NCI-H460 (cell line): ENCODE data around the gene CNOT3. TPM values are rescaled to one million over a fixed set of nuclear protein-coding genes. Genes with fewer than 3 reads are reported as not detected.

ENCODE experiments used
- DNase-seq: peaks from one replicate; pipeline ENCODE4 v3.0.0-alpha.2; 2016; ENCODE audit warnings: low read depth; ENCODE audit errors: extremely low read depth
- total RNA-seq: library from RNA; depleted of rRNA; stranded (reverse); fragments of >200 nt; shearing (Covaris generic); gene quantifications from 2 replicates; pipeline ENCODE4 v1.2.3, GENCODE V29; 2014

CNOT3 gene
- total RNA-seq, 1 experiment from 2014 or later = 12.3 TPM

GRCh38 chr19:54115109-54116063 lies 22.2 kb upstream of the CNOT3 start, which contains the start of the genes PRPF31 and TFPT:
Gene PRPF31 (plus strand): TSS chr19:54115754. CDS start chr19:54118279, 2,525 bp downstream.
Gene TFPT (minus strand): TSS chr19:54115657. CDS start chr19:54115269, 388 bp downstream.
- DNase-seq = peak; percentile 96

GRCh38 chr19:54121259-54121658 lies 16.3 kb upstream of the CNOT3 start:
- DNase-seq = no peak

DNA sequence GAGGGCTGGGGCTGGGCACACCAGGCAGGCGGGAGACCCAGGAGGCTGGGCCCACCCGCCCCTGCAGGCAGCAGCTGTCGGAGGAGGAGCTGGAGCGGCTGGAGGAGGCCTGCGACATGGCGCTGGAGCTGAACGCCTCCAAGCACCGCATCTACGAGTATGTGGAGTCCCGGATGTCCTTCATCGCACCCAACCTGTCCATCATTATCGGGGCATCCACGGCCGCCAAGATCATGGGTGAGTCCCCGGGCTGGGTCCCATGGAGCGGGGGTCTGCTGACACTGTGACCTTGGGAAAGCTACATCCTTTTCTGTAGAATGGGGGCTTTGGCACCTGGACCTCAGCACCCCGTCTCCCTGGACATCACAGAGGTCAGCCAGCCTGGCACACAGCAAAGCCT lies 13.9 kb upstream of the CNOT3 start:
- DNase-seq = no peak

DNA sequence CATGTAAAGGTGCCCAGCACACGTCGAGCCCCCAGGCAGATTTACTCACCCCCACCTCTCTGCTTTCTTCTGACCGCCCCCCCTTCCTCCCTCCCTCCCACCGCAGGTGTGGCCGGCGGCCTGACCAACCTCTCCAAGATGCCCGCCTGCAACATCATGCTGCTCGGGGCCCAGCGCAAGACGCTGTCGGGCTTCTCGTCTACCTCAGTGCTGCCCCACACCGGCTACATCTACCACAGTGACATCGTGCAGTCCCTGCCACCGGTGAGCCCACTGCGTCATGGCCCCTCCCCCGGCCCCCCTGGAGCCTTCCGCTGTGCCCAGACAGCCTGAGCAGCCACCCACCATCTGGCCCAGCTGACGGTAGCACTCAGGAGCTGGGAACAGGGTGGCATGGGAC lies 13.2 kb upstream of the CNOT3 start:
- DNase-seq = no peak

DNA sequence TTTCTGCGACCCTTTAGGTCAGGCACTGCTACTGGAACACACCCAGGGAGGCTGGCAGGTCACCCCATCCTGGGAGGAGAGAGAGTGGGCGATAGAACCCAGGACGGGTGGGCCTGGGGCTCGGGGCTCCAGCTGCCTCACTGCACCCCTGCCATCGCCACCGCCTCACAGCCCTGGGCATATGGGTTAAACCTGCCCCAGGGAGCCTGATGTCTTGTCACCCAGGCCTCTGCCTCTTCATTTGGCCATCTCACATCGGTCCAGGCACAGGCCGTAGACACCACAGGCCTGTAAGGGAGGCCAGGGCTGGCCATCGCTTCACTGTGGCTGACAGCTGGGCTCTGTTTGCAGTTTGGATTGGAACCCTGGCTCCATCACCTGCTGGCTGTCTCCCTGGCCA lies 11.8 kb upstream of the CNOT3 start:
- no peak for DNase-seq

DNA sequence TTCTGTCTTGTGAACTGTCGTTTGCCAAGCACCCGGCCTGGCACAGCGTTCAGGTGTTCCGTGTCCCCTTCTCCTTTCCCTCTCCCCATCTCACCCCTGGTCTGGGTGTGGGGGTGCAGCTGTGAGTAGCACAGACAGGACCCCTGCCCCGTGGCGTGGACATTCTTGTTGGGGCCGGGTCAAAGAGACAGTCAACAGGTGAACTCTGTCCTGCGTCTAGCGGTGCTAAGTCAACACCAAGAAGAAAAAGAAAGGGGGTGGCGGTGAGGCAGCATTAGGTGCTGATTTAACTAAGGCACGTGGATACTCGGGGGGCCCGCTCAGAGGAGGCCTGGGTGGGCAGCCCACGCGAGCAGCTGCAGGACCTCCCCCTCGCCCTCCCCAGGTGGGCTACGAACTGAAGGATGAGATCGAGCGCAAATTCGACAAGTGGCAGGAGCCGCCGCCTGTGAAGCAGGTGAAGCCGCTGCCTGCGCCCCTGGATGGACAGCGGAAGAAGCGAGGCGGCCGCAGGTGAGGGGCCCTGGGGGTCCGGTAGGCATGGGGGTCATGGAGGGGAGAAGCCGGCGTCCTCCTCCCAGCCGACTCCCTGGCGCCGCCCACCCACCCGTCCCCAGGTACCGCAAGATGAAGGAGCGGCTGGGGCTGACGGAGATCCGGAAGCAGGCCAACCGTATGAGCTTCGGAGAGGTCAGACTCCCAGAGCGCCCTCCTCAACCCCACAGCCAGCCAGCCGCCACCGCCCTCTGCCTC lies 9.7 kb upstream of the CNOT3 start:
- no peak for DNase-seq

GRCh38 chr19:54128441-54128725 lies 9.2 kb upstream of the CNOT3 start:
- no peak for DNase-seq

DNA sequence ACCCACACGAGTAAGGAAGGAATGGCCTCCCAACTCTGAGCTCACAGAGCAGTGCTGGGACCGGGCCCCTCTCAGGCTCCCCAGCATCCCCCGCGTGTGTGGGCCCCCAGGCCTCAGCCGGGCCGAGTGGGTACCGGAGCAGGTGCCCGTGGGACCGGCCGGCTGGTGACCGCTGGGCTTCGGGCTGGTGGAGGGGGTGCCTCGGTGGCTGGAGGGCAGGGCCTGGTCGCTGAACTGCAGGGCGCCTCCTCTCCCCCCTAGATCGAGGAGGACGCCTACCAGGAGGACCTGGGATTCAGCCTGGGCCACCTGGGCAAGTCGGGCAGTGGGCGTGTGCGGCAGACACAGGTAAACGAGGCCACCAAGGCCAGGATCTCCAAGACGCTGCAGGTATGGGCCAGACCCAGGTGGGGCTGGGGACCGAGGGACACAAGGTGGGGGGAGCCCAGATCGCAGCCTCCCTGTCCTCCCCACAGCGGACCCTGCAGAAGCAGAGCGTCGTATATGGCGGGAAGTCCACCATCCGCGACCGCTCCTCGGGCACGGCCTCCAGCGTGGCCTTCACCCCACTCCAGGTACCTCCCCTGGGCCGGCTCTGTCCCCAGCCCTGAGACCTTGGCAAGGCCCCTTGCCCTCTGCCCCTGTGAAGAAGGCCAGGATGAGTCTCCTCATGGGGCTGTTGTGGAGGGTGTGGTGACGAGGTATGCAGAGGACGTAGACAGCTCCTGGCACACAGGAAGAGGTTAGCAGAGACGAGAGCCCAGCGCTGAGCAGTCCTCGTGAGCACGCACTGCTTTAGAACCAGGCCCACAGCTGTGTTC lies 8.6 kb upstream of the CNOT3 start:
- DNase-seq = no peak

- no peak for DNase-seq
These were observed 8.0 kb upstream of the CNOT3 start for GRCh38 chr19:54129617-54129996.

DNA sequence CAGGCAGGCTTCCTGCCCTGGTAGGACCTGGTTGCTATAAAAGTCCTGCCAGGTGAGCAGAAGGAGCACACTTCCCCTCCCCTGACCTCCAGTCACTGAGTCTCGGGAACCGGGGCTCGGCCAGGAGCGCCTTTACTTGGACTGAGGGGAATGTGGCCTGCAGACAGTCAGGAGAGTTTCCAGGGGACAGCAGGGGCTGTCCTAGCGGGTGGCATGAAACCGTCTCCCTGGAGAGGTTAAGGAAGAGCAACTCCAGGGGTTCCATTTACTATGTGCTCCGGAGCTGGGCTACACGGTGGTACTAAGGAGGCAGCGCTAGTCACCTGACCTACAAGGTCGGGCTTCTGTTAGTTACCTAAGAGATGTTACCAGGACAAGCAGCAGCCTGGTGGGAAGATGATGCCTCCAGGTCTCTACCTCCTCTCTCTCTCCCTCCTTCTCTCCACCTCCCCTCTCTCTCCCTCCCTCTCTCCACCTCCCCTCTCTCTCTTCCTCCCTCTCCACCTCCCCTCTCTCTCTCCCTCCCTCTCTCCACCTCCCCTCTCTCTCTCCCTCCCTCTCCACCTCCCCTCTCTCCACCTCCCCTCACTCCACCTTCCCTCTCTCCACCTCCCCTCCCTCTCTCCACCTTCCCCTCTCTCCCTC lies 4.1 kb upstream of the CNOT3 start:
- DNase-seq = no peak

- no peak for DNase-seq
These were observed 3.5 kb upstream of the CNOT3 start for GRCh38 chr19:54133957-54134590.

DNA sequence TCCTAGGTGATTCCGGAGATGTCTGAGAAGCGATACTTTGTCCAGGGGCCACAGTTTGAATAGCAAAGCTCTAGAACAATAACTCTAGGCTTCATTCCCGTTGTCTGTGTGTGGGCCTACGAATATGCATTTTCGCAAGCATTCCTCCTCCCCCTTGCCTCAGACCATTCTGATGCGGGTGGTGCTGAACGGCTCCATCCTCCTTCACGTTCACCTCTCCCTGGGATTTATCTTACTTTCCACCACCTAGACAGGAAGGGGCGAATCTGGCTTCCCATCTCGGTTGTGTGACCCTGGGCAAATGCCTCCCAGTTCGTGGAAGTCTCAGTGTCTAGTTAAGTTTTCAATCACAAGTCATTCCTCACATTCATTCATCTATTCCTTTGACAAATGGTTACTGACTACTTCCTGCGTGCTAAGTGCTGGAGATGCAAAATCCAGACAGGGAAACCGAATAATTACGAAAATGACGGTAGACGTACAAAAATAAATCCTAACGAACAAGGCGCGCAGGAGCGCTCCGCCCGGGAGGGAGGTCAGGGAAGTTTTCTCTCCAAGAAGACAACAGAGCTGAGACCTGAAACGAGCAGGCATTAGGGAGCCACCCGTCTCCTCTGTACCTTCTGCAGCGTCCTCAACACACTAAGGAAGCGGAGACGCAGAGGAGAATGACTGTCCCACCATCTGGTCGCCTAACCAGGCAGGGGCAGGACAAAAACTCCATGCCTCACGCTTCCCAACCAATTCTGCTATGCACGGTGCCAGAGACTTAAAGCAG lies 1.3 kb upstream of the CNOT3 start:
- DNase-seq = no peak

- DNase-seq = peak; percentile 99
These were observed 481 bp upstream of the CNOT3 start for GRCh38 chr19:54136864-54137698.

DNA sequence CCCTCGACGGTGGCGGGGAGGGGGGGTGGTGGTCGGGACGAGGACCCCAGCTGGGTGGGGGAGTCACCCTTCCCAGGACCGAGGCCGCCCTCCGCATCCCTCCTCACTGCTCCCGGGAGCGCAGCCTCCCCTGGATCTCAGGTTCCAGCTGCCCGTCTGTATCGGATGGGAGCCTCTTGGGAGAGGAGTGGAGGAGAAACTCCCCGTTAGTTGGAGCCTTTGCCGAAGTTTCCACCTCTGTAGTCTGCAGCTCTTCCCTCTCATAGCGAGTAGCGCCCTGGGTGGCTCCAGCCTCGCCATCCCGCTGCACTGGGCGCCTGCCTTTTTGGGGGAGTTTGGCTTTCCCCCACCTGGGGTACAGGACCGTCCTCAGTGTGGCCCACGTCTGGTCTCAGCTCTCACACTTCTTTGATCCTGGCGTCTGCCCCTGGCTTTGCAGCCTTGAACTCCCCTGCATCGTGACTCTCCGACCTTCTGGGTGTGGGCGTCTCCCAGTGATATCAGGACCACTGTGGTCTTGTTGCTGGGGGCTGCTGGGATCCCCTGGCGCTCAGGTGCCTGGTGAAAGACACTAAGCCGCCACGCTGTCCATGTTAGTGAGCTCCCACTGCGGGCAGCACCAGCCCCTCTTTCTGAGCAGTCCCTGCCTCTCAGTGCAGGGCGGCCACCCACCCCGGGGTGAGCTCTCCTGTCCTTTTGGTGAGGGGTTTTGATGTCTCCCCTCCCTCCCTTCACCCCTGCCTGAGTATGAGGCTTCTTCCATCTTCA lies 1.1 kb downstream of the CNOT3 start:
- DNase-seq = no peak

- no peak for DNase-seq
These were observed 3.8 kb downstream of the CNOT3 start for GRCh38 chr19:54141356-54141755.

GRCh38 chr19:54142166-54142780 lies 4.7 kb downstream of the CNOT3 start:
- DNase-seq = no peak

DNA sequence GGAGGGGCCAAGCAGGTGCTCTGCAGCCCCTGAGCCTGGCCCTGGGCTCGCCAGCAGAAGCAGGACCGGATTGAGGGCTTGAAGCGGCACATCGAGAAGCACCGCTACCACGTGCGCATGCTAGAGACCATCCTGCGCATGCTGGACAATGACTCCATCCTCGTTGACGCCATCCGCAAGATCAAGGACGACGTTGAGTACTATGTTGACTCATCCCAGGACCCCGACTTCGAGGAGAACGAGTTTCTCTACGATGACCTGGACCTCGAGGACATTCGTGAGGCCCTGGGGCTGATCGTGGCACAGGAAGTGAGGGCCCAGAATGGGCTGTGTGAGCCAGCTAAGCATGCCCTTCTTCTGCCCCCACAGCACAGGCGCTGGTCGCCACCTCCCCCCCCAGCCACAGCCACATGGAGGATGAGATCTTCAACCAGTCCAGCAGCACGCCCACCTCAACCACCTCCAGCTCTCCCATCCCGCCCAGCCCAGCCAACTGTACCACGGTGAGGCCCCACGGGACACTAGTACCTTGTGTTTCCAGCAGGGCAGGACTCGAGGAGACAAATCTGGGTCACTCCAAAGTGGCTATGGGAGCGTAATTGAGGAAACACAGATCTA lies 8.1 kb downstream of the CNOT3 start:
- DNase-seq = no peak
